GM11168 (cell line): ENCODE results near the gene MYOM3.

ENCODE experiments used
- in situ Hi-C: fragments of 300-500 bp; cut with MboI; formaldehyde crosslinking; loops from one replicate; pipeline ENCODE4 v1.12.0; 2022; ENCODE audit warnings: low sequenced_read_pairs; ENCODE audit not compliant: unreplicated experiment

The MYOM3 gene

GRCh38 chr1:24139841-24140425 lies 28.0 kb upstream of the MYOM3 start:
- in situ Hi-C loops: no loop called here

- in situ Hi-C loops: no loop called here
Measured at GRCh38 chr1:24139222-24139489, 27.2 kb upstream of the MYOM3 start.

GRCh38 chr1:24138476-24139221 lies 26.7 kb upstream of the MYOM3 start:
- in situ Hi-C loops: no loop called here

GRCh38 chr1:24136956-24137539 lies 25.1 kb upstream of the MYOM3 start:
- in situ Hi-C loops: no loop called here

- in situ Hi-C loops: no loop called here
Measured at GRCh38 chr1:24134376-24134775, 22.4 kb upstream of the MYOM3 start.

- in situ Hi-C loops: no loop called here
Measured at GRCh38 chr1:24133819-24134218, 21.9 kb upstream of the MYOM3 start.

- in situ Hi-C loops: no loop called here
Measured at GRCh38 chr1:24130385-24130784, 18.4 kb upstream of the MYOM3 start.

- in situ Hi-C loops: no loop called here
Measured at GRCh38 chr1:24127801-24128363, 15.9 kb upstream of the MYOM3 start.

- in situ Hi-C loops: no loop called here
Measured at GRCh38 chr1:24127134-24127800, 15.3 kb upstream of the MYOM3 start.

- in situ Hi-C loops: no loop called here
Measured at GRCh38 chr1:24126672-24127023, 14.7 kb upstream of the MYOM3 start.

GRCh38 chr1:24126018-24126671 lies 14.2 kb upstream of the MYOM3 start:
- in situ Hi-C loops: no loop called here

- in situ Hi-C loops: no loop called here
Measured at GRCh38 chr1:24125456-24125855, 13.5 kb upstream of the MYOM3 start.

GRCh38 chr1:24124980-24125379 lies 13.0 kb upstream of the MYOM3 start:
- in situ Hi-C loops: no loop called here

- in situ Hi-C loops: no loop called here
Measured at GRCh38 chr1:24123611-24124010, 11.7 kb upstream of the MYOM3 start.

GRCh38 chr1:24122776-24123175 lies 10.8 kb upstream of the MYOM3 start:
- in situ Hi-C loops: no loop called here

GRCh38 chr1:24121406-24121805 lies 9.5 kb upstream of the MYOM3 start:
- in situ Hi-C loops: no loop called here

GRCh38 chr1:24120965-24121364 lies 9.0 kb upstream of the MYOM3 start:
- in situ Hi-C loops: no loop called here

GRCh38 chr1:24119859-24120756 lies 8.2 kb upstream of the MYOM3 start:
- in situ Hi-C loops: no loop called here

GRCh38 chr1:24119489-24119858 lies 7.5 kb upstream of the MYOM3 start:
- in situ Hi-C loops: no loop called here
